Lung (tissue), 12 donors: Measurements from ENCODE around the gene TRIM44. TPM values are rescaled to one million over a fixed set of nuclear protein-coding genes. Genes with fewer than 3 reads are reported as not detected.

ENCODE experiments used
- ATAC-seq: fragments of 200-7000 bp; cut with Tn5 transposase; one replicate; pipeline ENCODE4 v1.9.1; 2020; ENCODE audit warnings: moderate number of reproducible peaks; ENCODE audit not compliant: insufficient read depth, low FRiP score
- DNase-seq, 3 donors: peaks; one replicate each; pipeline ENCODE4 v3.0.0-alpha.2; 2013 to 2017
- H3K27ac ChIP-seq, 2 donors: one replicate each; pipeline ENCODE4 v1.5.1; 2013; ENCODE audit warnings: mild to moderate bottlenecking in 2 of 2, moderate library complexity in 2 of 2, control low read depth in 1 of 2, inconsistent platforms in 1 of 2, low read depth in 1 of 2, low read length in 1 of 2
- H3K27me3 ChIP-seq, 3 donors: one replicate each; pipeline ENCODE4 v1.5.1; 2013; ENCODE audit warnings: low read length in 2 of 3; ENCODE audit not compliant: control insufficient read depth in 3 of 3, insufficient read depth in 3 of 3
- H3K36me3 ChIP-seq, 4 donors: one replicate each; pipeline ENCODE4 v1.5.1; 2013; ENCODE audit warnings: low read length in 4 of 4, mild to moderate bottlenecking in 1 of 4, moderate library complexity in 1 of 4; ENCODE audit not compliant: control insufficient read depth in 4 of 4, insufficient read depth in 4 of 4
- H3K4me1 ChIP-seq, 5 donors: one replicate each; pipeline ENCODE4 v1.5.1; 2013; ENCODE audit warnings: low read length in 5 of 5, mild to moderate bottlenecking in 2 of 5, moderate library complexity in 1 of 5; ENCODE audit not compliant: control insufficient read depth in 5 of 5, insufficient read depth in 5 of 5
- H3K4me3 ChIP-seq: one replicate; pipeline ENCODE4 v1.5.1; 2013; ENCODE audit warnings: mild to moderate bottlenecking, control low read depth, moderate library complexity
- H3K9ac ChIP-seq, 2 donors: one replicate each; pipeline ENCODE4 v1.5.1; 2013; ENCODE audit warnings: low read length in 2 of 2, control low read depth in 1 of 2; ENCODE audit not compliant: insufficient read depth in 1 of 2
- H3K9me3 ChIP-seq, 4 donors: one replicate each; pipeline ENCODE4 v1.5.1; 2013; ENCODE audit warnings: low read length in 3 of 4, mild to moderate bottlenecking in 1 of 4, moderate library complexity in 1 of 4; ENCODE audit not compliant: control insufficient read depth in 4 of 4, insufficient read depth in 3 of 4
- CTCF ChIP-seq: IDR thresholded peaks from 2 replicates; pipeline ENCODE4 v1.5.1; 2012; ENCODE audit warnings: mild to moderate bottlenecking; ENCODE audit errors: control extremely low read depth, extremely low read depth
- WGBS, 2 donors: extraction: QIAGEN DNeasy Blood & Tissue Kit; methylation state at CpG; one replicate each; pipeline ENCODE4 v1.1.7; 2013; 5-methylcytosine and 5-hydroxymethylcytosine counted together
- polyA plus RNA-seq, 2 donors: library from polyadenylated mRNA; stranded (reverse); fragments of 200-250 nt; gene quantifications; one replicate each; pipeline ENCODE4 v1.2.1, GENCODE V29; 2013
- total RNA-seq, 2 donors: library from RNA; depleted of rRNA in 1 of 2; stranded (reverse); fragments of >200 nt in 1 of 2; gene quantifications; one replicate each; pipeline ENCODE4 v1.2.1, GENCODE V29; 2014 to 2021
- donor health status: control.
- donor health status: control.
- donor health status: Bipolar disorder and iron deficiency.
- donor health status: healthy.
- donor health status: DM: yes; HTN: yes; CAD: no.

TRIM44 gene
- total and polyA plus RNA-seq, 4 donors, result 9.1 to 62.2 (median 22.7) TPM

- ATAC-seq (no peak), DNase-seq (no peak)
- no peak overlapping the region for H3K9ac ChIP-seq
- H3K4me3 ChIP-seq, result no peak overlapping the region
- no peak for TF ChIP-seq CTCF
- no peaks in the 10 kb centered on the region for H3K9me3 ChIP-seq
- H3K36me3 ChIP-seq, result no peaks in the 10 kb centered on the region
- H3K27me3 ChIP-seq, result no peaks in the 10 kb centered on the region
- H3K4me1 ChIP-seq, result peaks cover 0 to 13% (median 2%) of the 10 kb centered on the region in 5 donors
- 99 to 100% methylated on average over 2 of the region's 2 CpGs for WGBS, 2 donors
- H3K27ac ChIP-seq, result no peak overlapping the region
These were observed 131.8 kb downstream of the TRIM44 start for GRCh38 chr11:35794333-35794732.

- Histone ChIP-seq H3K4me1 (peaks cover 0 to 13% (median 2%) of the 10 kb centered on the region in 5 donors), H3K27me3 (no peaks in the 10 kb centered on the region), H3K4me3 (no peak overlapping the region), H3K36me3 (no peaks in the 10 kb centered on the region), H3K9ac (no peak overlapping the region), H3K9me3 (no peaks in the 10 kb centered on the region), H3K27ac (no peak overlapping the region)
- TF ChIP-seq CTCF, result no peak
- no peak for DNase-seq
- WGBS, 2 donors, result 92 to 97% methylated on average over 3 of the region's 3 CpGs
- ATAC-seq, result no peak
These were observed 132.3 kb downstream of the TRIM44 start for GRCh38 chr11:35794850-35795249.

GRCh38 chr11:35796562-35796961 is 134.0 kb downstream of the TRIM44 start:
- Histone ChIP-seq H3K27ac (no peak overlapping the region), H3K4me1 (peaks cover 0 to 14% (median 0%) of the 10 kb centered on the region in 5 donors), H3K36me3 (no peaks in the 10 kb centered on the region), H3K9me3 (no peaks in the 10 kb centered on the region), H3K9ac (no peak overlapping the region), H3K27me3 (no peaks in the 10 kb centered on the region), H3K4me3 (no peak overlapping the region)
- 83 to 86% methylated on average over 3 of the region's 3 CpGs for WGBS, 2 donors
- TF ChIP-seq CTCF, result no peak
- ATAC-seq, result no peak
- DNase-seq, result no peak

- no peak for TF ChIP-seq CTCF
- no peaks in the 10 kb centered on the region for H3K9me3 ChIP-seq
- H3K27me3 ChIP-seq, result no peaks in the 10 kb centered on the region
- ATAC-seq (no peak), DNase-seq (no peak)
- H3K4me3 ChIP-seq, result no peak overlapping the region
- peaks cover 0 to 24% (median 0%) of the 10 kb centered on the region in 5 donors for H3K4me1 ChIP-seq
- no peak overlapping the region for H3K9ac ChIP-seq
- H3K36me3 ChIP-seq, result no peaks in the 10 kb centered on the region
- no peak overlapping the region for H3K27ac ChIP-seq
These were observed 135.8 kb downstream of the TRIM44 start for GRCh38 chr11:35798423-35798822.
